ENCODE data around the gene NGDN.
"Not testable (repeated sequence)": the region's sequence is repeated elsewhere in the genome, so short reads cannot be mapped to it uniquely, and the experiment has no call there.

Gene NGDN

GRCh38 chr14:23450379-23450778, 19.1 kb upstream of the NGDN start:
- Histone ChIP-seq H3K36me3 (ENCODE audit: control insufficient read depth in 1 of 2, insufficient read depth in 2 of 2, low read length in 2 of 2) (no peaks in the 10 kb centered on the region), H3K9me3 (ENCODE audit: insufficient read depth, low read depth, low read length) (no peaks in the 10 kb centered on the region), H2BK12ac (ENCODE audit: low read length) (no peak overlapping the region), H3K4ac (ENCODE audit: low read depth, low read length) (no peak overlapping the region), H3K4me1 (ENCODE audit: control insufficient read depth in 1 of 2, insufficient read depth in 2 of 2, low read length in 2 of 2) (no peaks in the 10 kb centered on the region), H3K18ac (ENCODE audit: low read length) (no peak overlapping the region), H3K27ac (ENCODE audit: low read depth, low read length) (no peak overlapping the region), H4K12ac (ENCODE audit: low read depth, low read length) (no peak overlapping the region), H2BK120ac (ENCODE audit: insufficient read depth, low read length, poor library complexity) (no peak overlapping the region), H4K91ac (ENCODE audit: low read depth, low read length) (no peak overlapping the region), H3K4me2 (ENCODE audit: low read length) (no peak overlapping the region), H2AK5ac (ENCODE audit: low read length) (no peak overlapping the region), H3K14ac (ENCODE audit: low read length) (no peak overlapping the region), H3K23ac (ENCODE audit: low read length) (no peak overlapping the region), H2AFZ (ENCODE audit: insufficient read depth, low read length, poor library complexity) (no peak overlapping the region), H4K8ac (ENCODE audit: low read depth, low read length) (no peak overlapping the region), H3K79me2 (ENCODE audit: control insufficient read depth, insufficient read depth, low read length, poor library complexity) (no peaks in the 10 kb centered on the region), H3K79me1 (ENCODE audit: low read length) (no peaks in the 10 kb centered on the region), H3K9ac (ENCODE audit: low read length) (no peak overlapping the region), H3K4me3 (ENCODE audit: low read depth, low read length) (no peak overlapping the region), H2BK5ac (ENCODE audit: low read depth, low read length, poor library complexity) (no peak overlapping the region), H3K27me3 (ENCODE audit: insufficient read depth, low read length) (no peaks in the 10 kb centered on the region)
- no peak for DNase-seq
- no CpG with 5 or more reads among the region's 2 CpGs for WGBS (ENCODE audit: extremely low coverage, insufficient coverage, insufficient read length)

GRCh38 chr14:23452237-23452636, 17.3 kb upstream of the NGDN start:
- no peak overlapping the region for H2AK5ac ChIP-seq (ENCODE audit: low read length)
- no peaks in the 10 kb centered on the region for H3K4me1 ChIP-seq (ENCODE audit: control insufficient read depth in 1 of 2, insufficient read depth in 2 of 2, low read length in 2 of 2)
- no peak overlapping the region for H2BK5ac ChIP-seq (ENCODE audit: low read depth, low read length, poor library complexity)
- no peaks in the 10 kb centered on the region for H3K79me2 ChIP-seq (ENCODE audit: control insufficient read depth, insufficient read depth, low read length, poor library complexity)
- H2BK12ac ChIP-seq (ENCODE audit: low read length) = no peak overlapping the region
- H3K14ac ChIP-seq (ENCODE audit: low read length) = no peak overlapping the region
- no peak overlapping the region for H3K27ac ChIP-seq (ENCODE audit: low read depth, low read length)
- WGBS (ENCODE audit: extremely low coverage, insufficient coverage, insufficient read length) = no CpG with 5 or more reads among the region's 2 CpGs
- H3K9ac ChIP-seq (ENCODE audit: low read length) = no peak overlapping the region
- no peak overlapping the region for H3K23ac ChIP-seq (ENCODE audit: low read length)
- no peak overlapping the region for H4K12ac ChIP-seq (ENCODE audit: low read depth, low read length)
- H2BK120ac ChIP-seq (ENCODE audit: insufficient read depth, low read length, poor library complexity) = no peak overlapping the region
- no peak overlapping the region for H3K4me2 ChIP-seq (ENCODE audit: low read length)
- no peak overlapping the region for H3K18ac ChIP-seq (ENCODE audit: low read length)
- H4K8ac ChIP-seq (ENCODE audit: low read depth, low read length) = no peak overlapping the region
- no peaks in the 10 kb centered on the region for H3K79me1 ChIP-seq (ENCODE audit: low read length)
- no peak for DNase-seq
- H3K27me3 ChIP-seq (ENCODE audit: insufficient read depth, low read length) = no peaks in the 10 kb centered on the region
- no peak overlapping the region for H3K4ac ChIP-seq (ENCODE audit: low read depth, low read length)
- no peak overlapping the region for H4K91ac ChIP-seq (ENCODE audit: low read depth, low read length)
- no peaks in the 10 kb centered on the region for H3K36me3 ChIP-seq (ENCODE audit: control insufficient read depth in 1 of 2, insufficient read depth in 2 of 2, low read length in 2 of 2)
- H2AFZ ChIP-seq (ENCODE audit: insufficient read depth, low read length, poor library complexity) = no peak overlapping the region
- H3K4me3 ChIP-seq (ENCODE audit: low read depth, low read length) = no peak overlapping the region
- H3K9me3 ChIP-seq (ENCODE audit: insufficient read depth, low read depth, low read length) = no peaks in the 10 kb centered on the region

- Histone ChIP-seq H3K4me3 (ENCODE audit: low read depth, low read length) (no peak overlapping the region), H2AK5ac (ENCODE audit: low read length) (no peak overlapping the region), H2BK120ac (ENCODE audit: insufficient read depth, low read length, poor library complexity) (no peak overlapping the region), H4K91ac (ENCODE audit: low read depth, low read length) (no peak overlapping the region), H3K4me1 (ENCODE audit: control insufficient read depth in 1 of 2, insufficient read depth in 2 of 2, low read length in 2 of 2) (no peaks in the 10 kb centered on the region), H3K79me2 (ENCODE audit: control insufficient read depth, insufficient read depth, low read length, poor library complexity) (no peaks in the 10 kb centered on the region), H2BK12ac (ENCODE audit: low read length) (no peak overlapping the region), H3K9ac (ENCODE audit: low read length) (no peak overlapping the region), H3K27me3 (ENCODE audit: insufficient read depth, low read length) (no peaks in the 10 kb centered on the region), H4K12ac (ENCODE audit: low read depth, low read length) (no peak overlapping the region), H3K4me2 (ENCODE audit: low read length) (no peak overlapping the region), H3K4ac (ENCODE audit: low read depth, low read length) (no peak overlapping the region), H2BK5ac (ENCODE audit: low read depth, low read length, poor library complexity) (no peak overlapping the region), H3K9me3 (ENCODE audit: insufficient read depth, low read depth, low read length) (no peaks in the 10 kb centered on the region), H3K23ac (ENCODE audit: low read length) (no peak overlapping the region), H4K8ac (ENCODE audit: low read depth, low read length) (no peak overlapping the region), H3K36me3 (ENCODE audit: control insufficient read depth in 1 of 2, insufficient read depth in 2 of 2, low read length in 2 of 2) (no peaks in the 10 kb centered on the region), H3K27ac (ENCODE audit: low read depth, low read length) (no peak overlapping the region), H3K79me1 (ENCODE audit: low read length) (no peaks in the 10 kb centered on the region), H3K14ac (ENCODE audit: low read length) (no peak overlapping the region), H2AFZ (ENCODE audit: insufficient read depth, low read length, poor library complexity) (no peak overlapping the region), H3K18ac (ENCODE audit: low read length) (no peak overlapping the region)
- no peak for DNase-seq
- no CpG with 5 or more reads among the region's 1 CpG for WGBS (ENCODE audit: extremely low coverage, insufficient coverage, insufficient read length)
These were observed 15.1 kb upstream of the NGDN start for GRCh38 chr14:23454445-23454856.

GRCh38 chr14:23456883-23457586, 12.5 kb upstream of the NGDN start:
- not testable (repeated sequence) for H3K9me3 ChIP-seq (ENCODE audit: insufficient read depth, low read depth, low read length); H2AFZ ChIP-seq (ENCODE audit: insufficient read depth, low read length, poor library complexity); H3K79me1 ChIP-seq (ENCODE audit: low read length); H2AK5ac ChIP-seq (ENCODE audit: low read length); H2BK120ac ChIP-seq (ENCODE audit: insufficient read depth, low read length, poor library complexity); H3K18ac ChIP-seq (ENCODE audit: low read length); H3K4ac ChIP-seq (ENCODE audit: low read depth, low read length); H2BK5ac ChIP-seq (ENCODE audit: low read depth, low read length, poor library complexity); H2BK12ac ChIP-seq (ENCODE audit: low read length); H3K4me1 ChIP-seq (ENCODE audit: control insufficient read depth in 1 of 2, insufficient read depth in 2 of 2, low read length in 2 of 2); H3K4me3 ChIP-seq (ENCODE audit: low read depth, low read length); H3K27me3 ChIP-seq (ENCODE audit: insufficient read depth, low read length); H3K23ac ChIP-seq (ENCODE audit: low read length); H4K91ac ChIP-seq (ENCODE audit: low read depth, low read length); DNase-seq; H3K9ac ChIP-seq (ENCODE audit: low read length); H3K36me3 ChIP-seq (ENCODE audit: control insufficient read depth in 1 of 2, insufficient read depth in 2 of 2, low read length in 2 of 2); H4K8ac ChIP-seq (ENCODE audit: low read depth, low read length); H4K12ac ChIP-seq (ENCODE audit: low read depth, low read length); H3K79me2 ChIP-seq (ENCODE audit: control insufficient read depth, insufficient read depth, low read length, poor library complexity); H3K14ac ChIP-seq (ENCODE audit: low read length); H3K4me2 ChIP-seq (ENCODE audit: low read length); H3K27ac ChIP-seq (ENCODE audit: low read depth, low read length)
- WGBS (ENCODE audit: extremely low coverage, insufficient coverage, insufficient read length) = no CpG with 5 or more reads among the region's 11 CpGs
